GM10266 (cell line): Measurements from ENCODE around the gene STX11.
A peak's percentile ranks its signal among the peaks of the same experiment; 100 is the strongest.

Experiments
- DNase-seq: peaks from one replicate; pipeline ENCODE4 v3.0.0; 2012; ENCODE audit errors: extremely low spot score
- CTCF ChIP-seq: IDR thresholded peaks from 2 replicates; pipeline ENCODE4 v1.5.1; 2012; ENCODE audit warnings: mild to moderate bottlenecking, low read depth; ENCODE audit not compliant: control insufficient read depth, insufficient read depth; ENCODE audit errors: missing control alignments

Gene STX11

GRCh38 chr6:144213315-144213714 lies 63.0 kb downstream of the STX11 start:
- DNase-seq: no peak
- TF ChIP-seq CTCF: no peak

- no peak for TF ChIP-seq CTCF
These were observed 63.7 kb downstream of the STX11 start for GRCh38 chr6:144214029-144214428.

GRCh38 chr6:144214622-144215401 lies 64.5 kb downstream of the STX11 start:
- TF ChIP-seq CTCF: no peak
- DNase-seq: no peak

More at GRCh38 chr6:144214029-144214428, 63.7 kb downstream of the STX11 start:
- no peak for DNase-seq

GRCh38 chr6:144215402-144215931 lies 65.2 kb downstream of the STX11 start:
- no peak for TF ChIP-seq CTCF
- DNase-seq: peak; percentile 35

GRCh38 chr6:144215932-144216667 lies 65.8 kb downstream of the STX11 start:
- peak; percentile 89 for DNase-seq
- peak; percentile 60 for TF ChIP-seq CTCF

GRCh38 chr6:144216668-144217218 lies 66.4 kb downstream of the STX11 start:
- peak; percentile 78 for DNase-seq
- peak; percentile 13 for TF ChIP-seq CTCF

- DNase-seq: no peak
- no peak for TF ChIP-seq CTCF
These were observed 66.9 kb downstream of the STX11 start for GRCh38 chr6:144217264-144217663.
